ENCODE results near the gene PLEKHG3. TPM values are rescaled to one million over a fixed set of nuclear protein-coding genes. Genes with fewer than 3 reads are reported as not detected.

The PLEKHG3 gene
- total and polyA plus RNA-seq, 2 of the 13 experiments (the other 11 are each of a cell fraction or from before 2014, with no cell fraction given), result 7.1 to 9.8 TPM

DNA sequence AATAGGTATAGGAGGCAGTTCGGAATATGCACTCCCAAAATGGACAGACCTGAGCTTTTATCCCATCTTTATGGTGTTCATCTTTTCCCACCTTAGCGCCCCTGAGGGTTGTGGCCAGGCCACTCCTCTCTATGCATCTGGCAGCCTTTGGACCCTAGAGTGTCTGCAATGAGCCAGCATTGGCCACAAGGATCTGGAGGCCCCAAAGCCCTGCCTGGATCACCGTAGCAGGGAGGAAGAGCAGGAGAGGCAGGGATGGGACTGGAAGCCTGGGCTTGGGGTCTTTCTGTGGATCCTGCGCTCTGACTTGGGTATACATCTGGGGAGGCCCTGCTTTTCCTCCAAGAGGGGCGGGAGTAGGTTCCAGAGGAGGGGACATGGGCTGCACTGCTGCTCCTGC is 52.5 kb downstream of the PLEKHG3 start:
- 35% methylated on average over 5 of the region's 5 CpGs for WGBS (ENCODE audit: low lambda C conversion rate)
- no peak overlapping the region for H3K27ac ChIP-seq (ENCODE audit: extremely low read length, insufficient read depth, low read length)
- H3K4me3 ChIP-seq (replicated peaks in 1 of 3; ENCODE audit: insufficient read depth in 1 of 3, low read depth in 2 of 3, low read length in 3 of 3), result no peak overlapping the region
- TF ChIP-seq ISL2 (CRISPR knock-in tag; IDR thresholded peaks at IDR 0.05) (no peak), MTA1 (CRISPR knock-in tag; IDR thresholded peaks at IDR 0.05; ENCODE audit: borderline replicate concordance) (no peak), MAZ (IDR thresholded peaks at IDR 0.05; ENCODE audit: borderline replicate concordance, low read depth, low read length) (no peak), MAZ (CRISPR knock-in tag; IDR thresholded peaks at IDR 0.05; ENCODE audit: low read depth) (no peak), KDM4B (CRISPR knock-in tag; IDR thresholded peaks at IDR 0.05) (no peak), SOX13 (IDR thresholded peaks at IDR 0.05) (no peak), SOX13 (CRISPR knock-in tag; conservative IDR thresholded peaks at IDR 0.05 in 1 of 2, IDR thresholded peaks at IDR 0.05 in 1 of 2) (no peak), SMARCE1 (IDR thresholded peaks at IDR 0.05; ENCODE audit: borderline replicate concordance) (no peak), ZIK1 (CRISPR knock-in tag; IDR thresholded peaks at IDR 0.05; ENCODE audit: borderline replicate concordance, low read depth) (no peak), ZSCAN22 (CRISPR knock-in tag; IDR thresholded peaks at IDR 0.05) (no peak), TIGD3 (CRISPR knock-in tag; IDR thresholded peaks at IDR 0.05; ENCODE audit: borderline replicate concordance) (no peak), MXD1 (CRISPR knock-in tag; IDR thresholded peaks at IDR 0.05) (no peak), NCOA1 (CRISPR knock-in tag; IDR thresholded peaks at IDR 0.05) (no peak), DPF2 (CRISPR knock-in tag; IDR thresholded peaks at IDR 0.05; ENCODE audit: borderline replicate concordance, low read depth) (no peak)
- TF ChIP-seq, protein P1, sequence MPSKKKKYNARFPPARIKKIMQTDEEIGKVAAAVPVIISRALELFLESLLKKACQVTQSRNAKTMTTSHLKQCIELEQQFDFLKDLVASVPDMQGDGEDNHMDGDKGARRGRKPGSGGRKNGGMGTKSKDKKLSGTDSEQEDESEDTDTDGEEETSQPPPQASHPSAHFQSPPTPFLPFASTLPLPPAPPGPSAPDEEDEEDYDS (CRISPR knock-in tag; IDR thresholded peaks at IDR 0.05), result no peak
- TF ChIP-seq, protein P2, sequence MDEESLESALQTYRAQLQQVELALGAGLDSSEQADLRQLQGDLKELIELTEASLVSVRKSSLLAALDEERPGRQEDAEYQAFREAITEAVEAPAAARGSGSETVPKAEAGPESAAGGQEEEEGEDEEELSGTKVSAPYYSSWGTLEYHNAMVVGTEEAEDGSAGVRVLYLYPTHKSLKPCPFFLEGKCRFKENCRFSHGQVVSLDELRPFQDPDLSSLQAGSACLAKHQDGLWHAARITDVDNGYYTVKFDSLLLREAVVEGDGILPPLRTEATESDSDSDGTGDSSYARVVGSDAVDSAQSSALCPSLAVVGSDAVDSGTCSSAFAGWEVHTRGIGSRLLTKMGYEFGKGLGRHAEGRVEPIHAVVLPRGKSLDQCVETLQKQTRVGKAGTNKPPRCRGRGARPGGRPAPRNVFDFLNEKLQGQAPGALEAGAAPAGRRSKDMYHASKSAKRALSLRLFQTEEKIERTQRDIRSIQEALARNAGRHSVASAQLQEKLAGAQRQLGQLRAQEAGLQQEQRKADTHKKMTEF (CRISPR knock-in tag; IDR thresholded peaks at IDR 0.05), result no peak
- TF ChIP-seq, protein P3, sequence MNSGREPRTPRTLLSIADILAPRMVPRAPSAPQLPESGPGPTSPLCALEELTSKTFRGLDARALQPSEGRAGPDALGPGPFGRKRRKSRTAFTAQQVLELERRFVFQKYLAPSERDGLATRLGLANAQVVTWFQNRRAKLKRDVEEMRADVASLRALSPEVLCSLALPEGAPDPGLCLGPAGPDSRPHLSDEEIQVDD (CRISPR knock-in tag; IDR thresholded peaks at IDR 0.05; ENCODE audit: borderline replicate concordance), result no peak
- peaks cover 22% of the 10 kb centered on the region for H3K4me1 ChIP-seq (ENCODE audit: insufficient read depth, low read length)
- H3K36me3 ChIP-seq (replicated peaks in 1 of 2; ENCODE audit: control insufficient read depth in 1 of 2, insufficient read depth in 2 of 2, low read length in 2 of 2), result no peaks in the 10 kb centered on the region
- ATAC-seq, result peak; percentile 17; the same call in 1 of the 3 replicates
- no peak overlapping the region for H2AFZ ChIP-seq (ENCODE audit: low read length)
- ChIA-PET CTCF (ENCODE audit: low intra/inter-chr PET ratio, low total read pairs) (no interaction called here), POLR2A (no interaction called here)
- no peak overlapping the region for H3K4me2 ChIP-seq (ENCODE audit: low read depth, low read length)
- FAIRE-seq, result no peak
- peaks cover 6 to 30% of the 10 kb centered on the region in 2 experiments; a peak in 4 of 5 replicates for H3K27me3 ChIP-seq (ENCODE audit: control insufficient read depth in 1 of 2, insufficient read depth in 2 of 2, low read length in 2 of 2)
- in situ Hi-C loops (cut with HindIII; ENCODE audit: extremely low pct_ligation_motif_present, low pct_unique_long_range_greater_than_20kb), result loop anchor here (5.0 kb wide), 1 partner anchor 84 kb away; no protein-coding TSS in a partner anchor
- no peak for DNase-seq (ENCODE audit: low spot score)
- no peaks in the 10 kb centered on the region for H4K20me1 ChIP-seq (ENCODE audit: insufficient read depth, low read length)
- intact Hi-C loops (cut with micrococcal nuclease; ENCODE audit: unreplicated experiment), result no loop called here
- no peaks in the 10 kb centered on the region for H3K79me2 ChIP-seq (ENCODE audit: insufficient read depth, low read length)
- H3K9me3 ChIP-seq (ENCODE audit: low read length), result no peaks in the 10 kb centered on the region
- H3K9ac ChIP-seq (ENCODE audit: insufficient read depth, low read depth, low read length), result no peak overlapping the region
- BruUV-seq (replicated peaks), result no TSS peak
